ENCODE data around the gene SH3BP1. TPM values are rescaled to one million over a fixed set of nuclear protein-coding genes. Genes with fewer than 3 reads are reported as not detected.
"Not testable (repeated sequence)": the region's sequence is repeated elsewhere in the genome, so short reads cannot be mapped to it uniquely, and the experiment has no call there.

Gene SH3BP1
- polyA plus RNA-seq, 3 donors from 2014 or later: 12.6 to 41.2 (median 21.2) TPM

- peaks cover 52 to 57% of the 10 kb centered on the region in 2 donors for H3K4me1 Mint-ChIP-seq
- DNase-seq: peak; percentile 96 to 97 (median 97)
- H3K9me3 Mint-ChIP-seq: no peaks in the 10 kb centered on the region
- H3K27me3 Mint-ChIP-seq (ENCODE audit: low read depth in 3 of 3): peaks cover 13 to 15% (median 15%) of the 10 kb centered on the region in 3 donors
- H3K36me3 Mint-ChIP-seq: no peaks in the 10 kb centered on the region
- H3K4me3 Mint-ChIP-seq: peak within 1 kb of the TSS; percentile 91 to 98 (median 94)
- H3K27ac Mint-ChIP-seq: peak within 1 kb of the TSS; percentile 94 to 100 (median 98)
These were observed 30.8 kb upstream of the SH3BP1 start, which contains the start of gene GGA1 for GRCh38 chr22:37608477-37609239. TSS of gene GGA1 (plus strand) at chr22:37608834. CDS start at chr22:37608861, 27 bp downstream.

- H3K27me3 Mint-ChIP-seq (ENCODE audit: low read depth in 3 of 3): peaks cover 9 to 16% (median 15%) of the 10 kb centered on the region in 3 donors
- H3K4me3 Mint-ChIP-seq: peak overlapping the region; percentile 91 to 98 (median 93)
- no peaks in the 10 kb centered on the region for H3K9me3 Mint-ChIP-seq
- no peak for DNase-seq
- H3K36me3 Mint-ChIP-seq: no peaks in the 10 kb centered on the region
- H3K4me1 Mint-ChIP-seq: peaks cover 50 to 52% of the 10 kb centered on the region in 2 donors
- H3K27ac Mint-ChIP-seq: peak overlapping the region; percentile 92 to 95 (median 94)
These were observed 30.0 kb upstream of the SH3BP1 start for GRCh38 chr22:37609240-37610152.

GRCh38 chr22:37610153-37610475 is 29.4 kb upstream of the SH3BP1 start:
- Mint-ChIP-seq H3K4me1 (peaks cover 45% of the 10 kb centered on the region in 2 donors), H3K4me3 (peak overlapping the region; percentile 91 to 98 (median 93)), H3K27ac (peak overlapping the region in 4 of 6 donors; percentile 11 to 94 (median 92)), H3K27me3 (ENCODE audit: low read depth in 3 of 3) (peaks cover 9 to 16% (median 13%) of the 10 kb centered on the region in 3 donors)
- H3K9me3 Mint-ChIP-seq, H3K36me3 Mint-ChIP-seq, DNase-seq: not testable (repeated sequence)

- Mint-ChIP-seq H3K9me3 (no peaks in the 10 kb centered on the region), H3K27me3 (ENCODE audit: low read depth in 3 of 3) (peaks cover 9 to 16% (median 13%) of the 10 kb centered on the region in 3 donors), H3K4me1 (peaks cover 40 to 41% of the 10 kb centered on the region in 2 donors), H3K4me3 (peak overlapping the region in 4 of 5 donors; percentile 91 to 94 (median 93)), H3K27ac (peak overlapping the region in 1 of 6 donors; percentile 50), H3K36me3 (no peaks in the 10 kb centered on the region)
- no peak for DNase-seq
These were observed 28.9 kb upstream of the SH3BP1 start for GRCh38 chr22:37610480-37611129.

DNA sequence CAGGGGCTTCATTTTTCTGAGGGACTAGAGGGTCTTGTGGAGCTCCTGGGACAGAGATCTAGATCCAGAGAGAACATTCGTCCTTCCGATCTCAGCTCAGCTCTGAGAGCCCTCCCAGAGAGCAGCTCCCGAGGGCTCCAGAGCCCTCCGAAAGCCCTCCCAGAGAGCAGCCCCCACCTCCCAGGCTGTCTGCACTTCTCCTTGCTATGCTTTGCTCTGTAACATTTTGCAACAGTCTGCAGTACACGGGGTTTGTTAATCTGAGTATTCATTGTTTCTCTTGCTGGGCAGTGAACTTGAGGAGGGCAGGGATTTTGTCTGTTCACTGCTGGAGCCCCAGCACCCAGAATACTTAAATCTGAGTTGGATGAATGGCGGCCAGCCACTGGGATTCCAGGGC is 28.3 kb upstream of the SH3BP1 start:
- peaks cover 36% of the 10 kb centered on the region in 2 donors for H3K4me1 Mint-ChIP-seq
- peaks cover 9 to 16% (median 13%) of the 10 kb centered on the region in 3 donors for H3K27me3 Mint-ChIP-seq (ENCODE audit: low read depth in 3 of 3)
- no peak for DNase-seq
- H3K27ac Mint-ChIP-seq: peak overlapping the region in 2 of 6 donors; percentile 5 to 50
- no peaks in the 10 kb centered on the region for H3K9me3 Mint-ChIP-seq
- H3K36me3 Mint-ChIP-seq: no peaks in the 10 kb centered on the region
- H3K4me3 Mint-ChIP-seq: peak overlapping the region in 1 of 5 donors; percentile 36

- H3K4me1 Mint-ChIP-seq: no peaks in the 10 kb centered on the region
- H3K27me3 Mint-ChIP-seq (ENCODE audit: low read depth in 3 of 3): peaks cover 0 to 9% (median 4%) of the 10 kb centered on the region in 3 donors
- no peak overlapping the region for H3K27ac Mint-ChIP-seq
- peaks cover 0 to 6% (median 4%) of the 10 kb centered on the region in 3 donors for H3K36me3 Mint-ChIP-seq
- no peaks in the 10 kb centered on the region for H3K9me3 Mint-ChIP-seq
- H3K4me3 Mint-ChIP-seq: no peak overlapping the region
- DNase-seq: no peak
These were observed 23.0 kb upstream of the SH3BP1 start for GRCh38 chr22:37616201-37617083.

DNA sequence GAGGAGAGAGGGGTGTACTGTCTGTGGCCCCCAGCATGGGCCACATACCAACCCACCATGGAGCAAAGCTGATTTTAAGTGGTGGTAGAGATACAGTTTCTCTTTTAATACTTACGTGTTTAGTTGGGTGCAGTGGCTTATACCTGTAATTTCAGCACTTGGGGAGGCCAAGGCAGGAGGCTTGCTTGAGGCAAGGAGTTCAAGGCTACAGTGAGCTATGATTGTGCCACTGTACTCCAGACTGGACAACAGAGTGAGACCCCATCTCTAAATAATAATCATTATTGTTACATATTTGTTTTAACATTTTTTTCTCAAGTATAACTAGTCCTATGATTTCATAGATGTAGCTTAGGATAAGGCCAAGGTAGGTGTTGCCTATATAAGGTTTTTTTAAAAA is 22.0 kb upstream of the SH3BP1 start:
- Mint-ChIP-seq H3K4me3 (no peak overlapping the region), H3K4me1 (no peaks in the 10 kb centered on the region), H3K27ac (peak overlapping the region in 1 of 6 donors; percentile 28), H3K36me3 (peaks cover 0 to 6% (median 4%) of the 10 kb centered on the region in 3 donors), H3K27me3 (ENCODE audit: low read depth in 3 of 3) (peaks cover 0 to 9% (median 4%) of the 10 kb centered on the region in 3 donors), H3K9me3 (no peaks in the 10 kb centered on the region)
- no peak for DNase-seq

DNA sequence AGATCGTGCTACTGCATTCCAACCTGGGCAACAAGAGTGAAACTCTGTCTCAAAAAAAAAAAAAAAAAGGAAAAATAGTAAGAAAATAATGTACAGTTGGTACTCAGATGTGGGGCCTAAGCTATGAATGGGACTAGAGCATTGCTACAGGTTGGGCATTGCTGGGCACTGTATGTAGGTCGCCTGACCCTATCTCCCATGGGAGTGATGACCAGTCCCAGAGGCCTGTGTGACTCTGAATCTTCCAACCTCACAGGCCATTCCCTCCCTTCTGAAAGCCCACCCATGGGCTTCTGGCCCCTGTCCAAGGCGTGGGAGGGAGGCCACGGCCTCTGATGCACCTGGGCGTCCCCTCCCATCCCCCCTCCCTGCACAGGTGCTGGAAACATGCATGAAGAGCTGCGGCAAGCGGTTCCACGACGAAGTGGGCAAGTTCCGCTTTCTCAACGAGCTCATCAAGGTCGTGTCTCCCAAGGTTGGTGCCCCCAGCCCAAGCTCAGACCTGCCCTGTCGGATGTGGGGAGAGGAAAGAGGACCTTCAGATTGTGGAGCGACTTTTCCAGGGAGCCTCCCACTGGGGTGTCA is 21.3 kb upstream of the SH3BP1 start:
- H3K4me1 Mint-ChIP-seq: peaks cover 3 to 4% of the 10 kb centered on the region in 2 donors
- no peak overlapping the region for H3K27ac Mint-ChIP-seq
- H3K4me3 Mint-ChIP-seq: no peak overlapping the region
- H3K27me3 Mint-ChIP-seq (ENCODE audit: low read depth in 3 of 3): peaks cover 0 to 10% (median 2%) of the 10 kb centered on the region in 3 donors
- H3K9me3 Mint-ChIP-seq: no peaks in the 10 kb centered on the region
- peaks cover 0 to 6% (median 4%) of the 10 kb centered on the region in 3 donors for H3K36me3 Mint-ChIP-seq
- DNase-seq: no peak

DNA sequence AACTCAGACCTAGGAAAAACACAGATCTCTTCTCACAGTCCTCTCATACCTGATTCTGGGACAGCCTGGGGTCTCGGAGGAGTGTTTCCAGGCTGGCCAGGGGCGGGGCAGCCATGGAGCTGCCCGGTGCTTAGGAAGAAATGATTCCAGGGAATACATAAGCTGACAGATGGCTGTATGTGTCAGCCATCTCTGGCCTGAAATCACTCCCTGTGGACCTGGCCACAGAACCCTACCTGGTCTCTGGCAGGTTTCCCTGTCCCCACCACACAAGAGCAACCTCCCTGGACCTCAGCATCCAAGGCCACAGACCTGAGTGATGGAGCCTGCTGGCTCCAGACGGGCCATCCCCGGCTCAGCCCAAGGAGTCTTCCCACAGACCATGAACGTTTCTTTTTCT is 20.8 kb upstream of the SH3BP1 start:
- Mint-ChIP-seq H3K4me3 (no peak overlapping the region), H3K4me1 (peaks cover 6 to 9% of the 10 kb centered on the region in 2 donors), H3K36me3 (peaks cover 0 to 6% (median 4%) of the 10 kb centered on the region in 3 donors), H3K9me3 (no peaks in the 10 kb centered on the region), H3K27ac (peak overlapping the region in 1 of 6 donors; percentile 39), H3K27me3 (ENCODE audit: low read depth in 3 of 3) (peaks cover 0 to 10% (median 2%) of the 10 kb centered on the region in 3 donors)
- no peak for DNase-seq

DNA sequence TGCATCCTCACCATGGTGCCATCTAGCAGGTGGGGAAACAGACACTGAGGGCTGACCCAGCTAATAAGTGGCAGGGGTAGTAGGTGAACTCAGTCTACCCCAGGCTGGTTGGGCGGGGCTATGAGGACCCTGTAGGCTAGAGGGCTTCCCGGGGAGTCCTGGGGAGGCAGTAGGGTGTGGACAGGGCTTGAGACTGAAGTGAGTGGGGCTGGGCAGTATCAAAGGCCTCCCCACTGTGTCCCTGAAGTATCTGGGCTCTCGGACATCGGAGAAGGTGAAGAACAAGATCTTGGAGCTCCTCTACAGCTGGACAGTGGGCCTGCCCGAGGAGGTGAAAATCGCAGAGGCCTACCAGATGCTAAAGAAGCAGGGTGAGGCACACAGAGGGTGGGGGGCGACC is 19.5 kb upstream of the SH3BP1 start:
- Mint-ChIP-seq H3K9me3 (no peaks in the 10 kb centered on the region), H3K4me1 (peaks cover 14 to 19% of the 10 kb centered on the region in 2 donors), H3K27ac (peak overlapping the region in 2 of 6 donors; percentile 34 to 45), H3K4me3 (no peak overlapping the region), H3K36me3 (peaks cover 0 to 6% (median 4%) of the 10 kb centered on the region in 3 donors), H3K27me3 (ENCODE audit: low read depth in 3 of 3) (peaks cover 0 to 11% (median 2%) of the 10 kb centered on the region in 3 donors)
- DNase-seq: no peak

- Mint-ChIP-seq H3K4me3 (no peak overlapping the region), H3K27ac (peak overlapping the region in 1 of 6 donors; percentile 34)
These were observed 18.1 kb upstream of the SH3BP1 start for GRCh38 chr22:37621352-37621860.

More at GRCh38 chr22:37621352-37621860, 18.1 kb upstream of the SH3BP1 start:
- no peak for DNase-seq
- Mint-ChIP-seq H3K9me3 (no peaks in the 10 kb centered on the region), H3K27me3 (ENCODE audit: low read depth in 3 of 3) (peaks cover 0 to 11% (median 2%) of the 10 kb centered on the region in 3 donors), H3K36me3 (peaks cover 0 to 6% (median 4%) of the 10 kb centered on the region in 3 donors), H3K4me1 (peaks cover 26 to 27% of the 10 kb centered on the region in 2 donors)

Measured in immature natural killer cell (primary cell).